Small intestine (tissue), 7 donors: ENCODE measurements around the gene GHRH. TPM values are rescaled to one million over a fixed set of nuclear protein-coding genes. Genes with fewer than 3 reads are reported as not detected.

ENCODE experiments used
- DNase-seq, 2 donors: peaks; one replicate each; pipeline versions ENCODE4 v3.0.0 to v3.0.0-alpha.2; 2013
- FAIRE-seq: peaks from 2 replicates; lab custom pipeline; 2012; peaks lifted over from hg19 to GRCh38; lab: Jason Lieb, UNC
- H3K27ac ChIP-seq, 3 donors: one replicate each; pipeline ENCODE4 v1.5.1; 2013; ENCODE audit warnings: low read length in 2 of 3, mild to moderate bottlenecking in 2 of 3, control low read depth in 1 of 3, inconsistent platforms in 1 of 3, low read depth in 1 of 3, moderate library complexity in 1 of 3
- H3K27me3 ChIP-seq, 3 donors: one replicate each; pipeline ENCODE4 v1.6.1; 2013; ENCODE audit warnings: low read length in 3 of 3, inconsistent platforms in 1 of 3; ENCODE audit not compliant: control insufficient read depth in 3 of 3, insufficient read depth in 3 of 3
- H3K36me3 ChIP-seq, 3 donors: one replicate each; pipeline ENCODE4 v1.6.1; 2013; ENCODE audit warnings: low read length in 3 of 3, inconsistent platforms in 1 of 3, low read depth in 1 of 3, mild to moderate bottlenecking in 1 of 3, moderate library complexity in 1 of 3; ENCODE audit not compliant: control insufficient read depth in 3 of 3, insufficient read depth in 2 of 3
- H3K4me1 ChIP-seq, 3 donors: one replicate each; pipeline ENCODE4 v1.6.1; 2013; ENCODE audit warnings: low read length in 2 of 3, inconsistent platforms in 1 of 3, low read depth in 1 of 3, mild to moderate bottlenecking in 1 of 3, moderate library complexity in 1 of 3; ENCODE audit not compliant: control insufficient read depth in 3 of 3, insufficient read depth in 2 of 3
- H3K4me3 ChIP-seq, 3 donors: one replicate each; pipeline ENCODE4 v1.5.1; 2013; ENCODE audit warnings: low read length in 3 of 3, control low read depth in 1 of 3, inconsistent platforms in 1 of 3, low read depth in 1 of 3, mild to moderate bottlenecking in 1 of 3, moderate library complexity in 1 of 3
- H3K9me3 ChIP-seq, 2 donors: one replicate each; pipeline ENCODE4 v1.6.1; 2013; ENCODE audit warnings: low read depth in 1 of 2, low read length in 1 of 2; ENCODE audit not compliant: control insufficient read depth in 2 of 2, insufficient read depth in 1 of 2
- WGBS, 3 donors: extraction: QIAGEN DNeasy Blood & Tissue Kit; methylation state at CpG; one replicate each; pipeline ENCODE4 v1.1.7; 2013; 5-methylcytosine and 5-hydroxymethylcytosine counted together
- polyA plus RNA-seq, 4 donors: library from polyadenylated mRNA; stranded (reverse) in 3 of 4; unstranded in 1 of 4; fragments of 200-250 nt in 3 of 4; fragments of 120-200 nt in 1 of 4; gene quantifications; one replicate each; pipeline versions ENCODE4 v1.2.1 to v1.2.3, GENCODE V29; 2013
- donor health status: healthy with polysubstance abuse.
- donor health status: control.
- donor health status: control.
- donor health status: Bipolar disorder and iron deficiency.
- donor health status: healthy.

Gene GHRH
- polyA plus RNA-seq, 4 donors: not detected

GRCh38 chr20:37209661-37210314, 51.8 kb downstream of the GHRH start:
- DNase-seq: peak in 1 of 2 donors; percentile 70
- H3K27ac ChIP-seq: peak overlapping the region in 1 of 3 donors; percentile 24
- H3K36me3 ChIP-seq: peaks cover 26 to 56% (median 32%) of the 10 kb centered on the region in 3 donors
- H3K9me3 ChIP-seq: no peaks in the 10 kb centered on the region
- FAIRE-seq: no peak
- WGBS, 3 donors: 61 to 84% (median 73%) methylated on average over 6 of the region's 6 CpGs
- no peaks in the 10 kb centered on the region for H3K4me1 ChIP-seq
- no peak overlapping the region for H3K4me3 ChIP-seq
- H3K27me3 ChIP-seq: no peaks in the 10 kb centered on the region

- H3K27ac ChIP-seq: no peak overlapping the region
Measured at GRCh38 chr20:37209193-37209592, 52.4 kb downstream of the GHRH start.

GRCh38 chr20:37207171-37207570, 54.4 kb downstream of the GHRH start:
- Histone ChIP-seq H3K9me3 (no peaks in the 10 kb centered on the region), H3K36me3 (peaks cover 27 to 68% (median 31%) of the 10 kb centered on the region in 3 donors), H3K4me3 (no peak overlapping the region), H3K27me3 (no peaks in the 10 kb centered on the region), H3K4me1 (no peaks in the 10 kb centered on the region), H3K27ac (no peak overlapping the region)
- WGBS, 3 donors: 94 to 97% (median 97%) methylated on average over 11 of the region's 11 CpGs
- no peak for FAIRE-seq
- no peak for DNase-seq

More at GRCh38 chr20:37209193-37209592, 52.4 kb downstream of the GHRH start:
- no peak overlapping the region for H3K4me3 ChIP-seq
- no peaks in the 10 kb centered on the region for H3K27me3 ChIP-seq
- no peak for DNase-seq
- H3K9me3 ChIP-seq: no peaks in the 10 kb centered on the region
- WGBS, 3 donors: 97 to 99% (median 98%) methylated on average over 3 of the region's 3 CpGs
- no peaks in the 10 kb centered on the region for H3K4me1 ChIP-seq
- peaks cover 31 to 62% (median 32%) of the 10 kb centered on the region in 3 donors for H3K36me3 ChIP-seq
- no peak for FAIRE-seq

- FAIRE-seq: no peak
Measured at GRCh38 chr20:37205794-37206193, 55.8 kb downstream of the GHRH start.

GRCh38 chr20:37205130-37205529, 56.5 kb downstream of the GHRH start:
- H3K27me3 ChIP-seq: no peaks in the 10 kb centered on the region
- WGBS, 3 donors: 79 to 84% (median 81%) methylated on average over 6 of the region's 6 CpGs
- no peak overlapping the region for H3K4me3 ChIP-seq
- DNase-seq (no peak), FAIRE-seq (no peak)
- H3K4me1 ChIP-seq: no peaks in the 10 kb centered on the region
- H3K36me3 ChIP-seq: peaks cover 29 to 57% (median 29%) of the 10 kb centered on the region in 3 donors
- H3K9me3 ChIP-seq: no peaks in the 10 kb centered on the region
- H3K27ac ChIP-seq: no peak overlapping the region

More at GRCh38 chr20:37205794-37206193, 55.8 kb downstream of the GHRH start:
- Histone ChIP-seq H3K27me3 (no peaks in the 10 kb centered on the region), H3K4me3 (no peak overlapping the region), H3K9me3 (no peaks in the 10 kb centered on the region), H3K36me3 (peaks cover 27 to 60% (median 29%) of the 10 kb centered on the region in 3 donors), H3K4me1 (no peaks in the 10 kb centered on the region), H3K27ac (no peak overlapping the region)
- 75 to 81% (median 80%) methylated on average over 2 of the region's 2 CpGs for WGBS, 3 donors
- DNase-seq: no peak

GRCh38 chr20:37204056-37204455, 57.6 kb downstream of the GHRH start:
- H3K9me3 ChIP-seq: no peaks in the 10 kb centered on the region
- H3K4me3 ChIP-seq: no peak overlapping the region
- FAIRE-seq (no peak), DNase-seq (no peak)
- H3K4me1 ChIP-seq: no peaks in the 10 kb centered on the region
- H3K27me3 ChIP-seq: no peaks in the 10 kb centered on the region
- WGBS, 3 donors: 83 to 91% (median 87%) methylated on average over 3 of the region's 3 CpGs
- peaks cover 21 to 58% (median 31%) of the 10 kb centered on the region in 3 donors for H3K36me3 ChIP-seq
- H3K27ac ChIP-seq: no peak overlapping the region

GRCh38 chr20:37202267-37202943, 59.2 kb downstream of the GHRH start:
- peak; percentile 45 to 58 for DNase-seq
- no peak for FAIRE-seq
- H3K27ac ChIP-seq: peak overlapping the region in 1 of 3 donors; percentile 15
- H3K9me3 ChIP-seq: no peaks in the 10 kb centered on the region
- no peak overlapping the region for H3K4me3 ChIP-seq
- H3K36me3 ChIP-seq: peaks cover 17 to 58% (median 24%) of the 10 kb centered on the region in 3 donors
- no peaks in the 10 kb centered on the region for H3K27me3 ChIP-seq
- WGBS, 3 donors: 69 to 78% (median 73%) methylated on average over 6 of the region's 6 CpGs
- H3K4me1 ChIP-seq: no peaks in the 10 kb centered on the region

GRCh38 chr20:37201827-37202162, 59.8 kb downstream of the GHRH start:
- no peak overlapping the region for H3K27ac ChIP-seq
- H3K4me1 ChIP-seq: no peaks in the 10 kb centered on the region
- H3K4me3 ChIP-seq: no peak overlapping the region
- H3K36me3 ChIP-seq: peaks cover 13 to 58% (median 22%) of the 10 kb centered on the region in 3 donors
- H3K27me3 ChIP-seq: no peaks in the 10 kb centered on the region
- DNase-seq (no peak), FAIRE-seq (no peak)
- WGBS, 3 donors: 69 to 77% (median 70%) methylated on average over 2 of the region's 2 CpGs
- no peaks in the 10 kb centered on the region for H3K9me3 ChIP-seq
